Pulmonary artery endothelial cell (primary cell): ENCODE data around the gene CPNE4. TPM values are rescaled to one million over a fixed set of nuclear protein-coding genes. Genes with fewer than 3 reads are reported as not detected.

Experiments
- DNase-seq: peaks from one replicate; pipeline ENCODE4 v3.0.0-alpha.2; 2011; ENCODE audit warnings: low read depth, low spot score
- total RNA-seq: library from RNA; depleted of rRNA; stranded (reverse); fragments of >200 nt; gene quantifications from 2 replicates; pipeline ENCODE4 v1.2.3, GENCODE V29; 2014

The CPNE4 gene
- total RNA-seq, 1 donor from 2014 or later: not detected

DNA sequence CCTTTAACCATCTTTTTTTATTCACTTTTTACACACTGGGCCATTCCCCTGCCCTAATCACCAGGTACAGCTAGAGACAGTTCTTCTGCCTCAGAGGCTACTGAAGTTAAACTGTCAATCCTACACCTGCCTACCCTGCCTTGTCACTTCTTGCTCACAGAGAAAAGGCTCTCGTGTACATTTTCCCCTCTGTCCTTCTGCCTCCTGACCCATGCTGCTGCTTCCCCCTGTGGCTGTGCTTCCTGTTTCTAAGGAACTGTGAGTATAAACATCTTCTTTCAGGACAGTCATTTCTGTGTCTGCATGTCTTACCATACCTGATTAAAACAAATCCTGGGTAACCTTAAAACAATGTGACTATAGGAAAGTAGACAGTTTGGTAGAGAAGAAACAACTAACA, 295.6 kb downstream of the CPNE4 start:
- no peak for DNase-seq

- DNase-seq: no peak
Measured at GRCh38 chr3:131738095-131738494, 296.7 kb downstream of the CPNE4 start.

DNA sequence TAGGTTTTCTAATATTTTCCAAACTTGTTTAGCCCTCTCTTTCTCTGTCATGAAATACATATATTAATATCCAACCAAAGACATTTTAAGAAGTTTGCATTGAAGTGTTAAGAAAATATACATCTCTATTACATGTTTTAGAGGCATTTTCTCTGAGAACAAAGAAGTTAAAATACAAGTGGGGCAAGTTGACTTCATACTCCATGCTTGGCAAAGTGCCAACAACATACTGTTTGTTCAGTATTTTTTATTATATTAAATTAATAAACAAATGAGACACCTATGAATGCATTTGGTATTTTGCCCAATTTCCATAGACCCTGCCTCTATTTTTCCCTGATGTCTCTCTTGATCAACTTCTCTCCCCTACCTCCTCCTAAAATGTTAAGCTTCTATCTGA, 299.3 kb downstream of the CPNE4 start:
- DNase-seq: no peak

DNA sequence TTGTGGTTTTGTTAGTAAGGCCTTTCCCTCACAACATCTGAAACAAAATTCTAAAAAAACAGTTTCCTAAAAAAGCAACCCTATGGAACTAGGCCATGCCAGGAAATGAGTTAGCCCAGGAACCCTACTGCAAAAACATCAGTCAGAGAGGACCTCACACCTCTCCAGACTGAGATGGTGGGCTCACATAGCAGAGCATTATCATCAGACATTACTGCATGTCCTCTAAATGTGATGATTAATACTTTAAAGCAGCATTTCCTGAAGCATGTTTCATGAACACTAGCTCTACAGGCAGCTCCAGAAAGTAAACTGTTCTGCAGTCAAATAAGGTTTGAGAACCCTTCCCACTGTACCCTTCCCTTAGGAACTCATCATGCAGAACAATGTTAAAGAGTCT, 299.7 kb downstream of the CPNE4 start:
- no peak for DNase-seq

DNA sequence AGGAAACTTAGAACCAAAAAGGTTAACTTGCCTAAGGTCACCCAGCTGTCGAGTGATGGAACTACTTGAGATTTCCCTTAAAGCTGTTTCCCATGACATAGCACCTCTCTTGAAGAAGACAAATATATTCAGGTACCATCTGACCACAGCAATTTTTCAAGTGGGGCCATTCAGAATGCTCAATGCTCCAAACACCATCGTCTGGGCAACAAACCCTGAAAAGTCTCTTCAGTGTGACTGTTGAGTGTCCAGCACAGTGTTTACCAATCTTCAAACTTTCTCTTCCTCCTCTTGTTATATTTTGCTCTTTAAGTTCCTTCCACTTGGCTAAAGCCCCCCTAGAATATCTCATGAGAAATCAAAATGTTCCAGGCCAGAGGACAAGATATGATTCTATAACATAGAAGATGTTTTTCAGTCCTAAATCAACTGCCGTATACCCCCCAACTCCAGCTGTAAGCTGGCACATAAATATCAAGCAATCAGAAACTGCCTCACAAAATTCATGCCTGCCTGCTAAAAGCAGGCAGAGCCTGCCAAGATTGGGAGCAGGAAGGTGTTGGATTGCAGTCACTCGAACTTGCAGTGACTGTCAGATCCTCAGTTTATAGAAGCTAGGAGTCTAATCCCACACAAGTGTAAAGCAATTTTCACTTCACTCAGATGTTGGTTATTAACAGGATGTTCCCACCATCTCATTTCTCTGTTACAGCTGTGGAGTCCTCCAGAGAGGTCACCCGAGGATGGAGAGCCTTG, 301.6 kb downstream of the CPNE4 start:
- no peak for DNase-seq

GRCh38 chr3:131731709-131732108, 303.1 kb downstream of the CPNE4 start:
- DNase-seq: no peak

DNA sequence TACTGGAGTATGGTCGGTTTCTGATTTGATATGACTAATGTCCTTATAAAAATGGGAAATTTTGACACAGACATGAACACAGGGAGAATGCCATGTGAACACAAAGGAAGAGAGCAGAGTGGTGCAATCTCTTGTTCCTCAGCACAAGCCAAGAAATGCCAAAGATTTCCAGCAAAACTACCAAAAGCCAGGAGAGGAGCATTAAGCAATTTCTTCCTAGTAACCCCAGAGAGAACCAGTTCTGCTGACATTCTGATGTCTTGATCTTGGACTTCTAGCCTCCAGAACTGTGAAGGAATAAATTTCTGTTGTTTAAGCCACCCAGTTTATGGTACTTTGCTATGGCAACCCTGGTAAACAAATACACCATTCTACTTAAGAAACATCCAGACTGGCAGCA, 304.2 kb downstream of the CPNE4 start:
- no peak for DNase-seq

- no peak for DNase-seq
Measured at GRCh38 chr3:131729643-131730017, 305.2 kb downstream of the CPNE4 start.

DNA sequence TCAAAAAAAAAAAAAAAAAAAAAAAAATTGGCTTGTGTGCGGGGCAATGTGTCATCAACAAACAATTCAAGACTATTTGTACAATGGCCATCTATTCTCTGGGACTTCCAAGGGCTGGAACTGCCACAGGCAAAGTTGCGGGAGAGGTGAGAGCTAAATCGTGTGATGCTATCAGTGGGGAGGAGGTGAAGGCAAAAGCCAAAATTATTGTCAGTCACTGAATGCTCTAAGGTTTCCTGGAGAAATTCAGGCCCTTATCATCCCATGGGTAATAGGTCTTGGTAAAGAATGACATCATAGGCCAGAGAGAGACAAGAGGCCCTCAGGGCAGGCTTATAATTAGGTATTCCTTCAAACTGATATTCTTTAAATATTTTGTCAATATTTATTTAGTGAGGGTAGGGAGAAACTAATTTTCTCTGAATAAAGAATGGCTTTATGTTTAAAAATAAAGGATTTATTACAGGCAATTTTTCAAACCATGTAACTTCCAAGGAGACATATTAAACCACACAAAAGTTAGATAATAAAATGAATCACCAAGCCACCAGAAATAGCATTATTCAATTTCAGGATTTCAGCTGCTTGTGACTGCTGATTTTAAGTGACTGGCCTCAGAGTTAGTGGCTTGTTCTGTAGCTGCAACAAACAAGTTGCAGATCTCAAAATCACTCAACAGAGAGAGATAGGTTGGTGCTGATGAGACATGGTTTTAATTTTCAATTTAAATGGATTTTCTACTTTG, 305.7 kb downstream of the CPNE4 start:
- no peak for DNase-seq

- DNase-seq: no peak
Measured at GRCh38 chr3:131725414-131725813, 309.4 kb downstream of the CPNE4 start.

- DNase-seq: no peak
Measured at GRCh38 chr3:131723343-131723742, 311.5 kb downstream of the CPNE4 start.

DNA sequence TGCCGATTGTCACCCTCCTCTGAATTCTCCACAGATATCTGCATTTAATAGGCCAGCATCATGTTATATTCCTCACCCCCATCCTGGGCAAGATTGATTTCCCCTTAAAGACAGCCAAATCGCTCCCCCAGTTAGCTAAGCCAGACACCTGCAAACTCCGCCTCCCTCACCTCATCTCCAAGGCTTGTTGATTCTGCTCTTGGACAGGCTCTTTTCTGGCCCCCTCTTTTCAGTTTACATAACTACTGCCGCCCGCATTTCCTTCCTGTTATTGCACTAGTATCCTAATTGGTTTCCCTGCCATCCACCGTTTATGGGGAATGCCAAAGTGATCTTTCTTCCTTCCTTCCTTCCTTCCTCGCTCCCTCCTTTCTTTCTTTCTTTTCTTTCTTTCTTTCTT, 317.3 kb downstream of the CPNE4 start:
- no peak for DNase-seq

DNA sequence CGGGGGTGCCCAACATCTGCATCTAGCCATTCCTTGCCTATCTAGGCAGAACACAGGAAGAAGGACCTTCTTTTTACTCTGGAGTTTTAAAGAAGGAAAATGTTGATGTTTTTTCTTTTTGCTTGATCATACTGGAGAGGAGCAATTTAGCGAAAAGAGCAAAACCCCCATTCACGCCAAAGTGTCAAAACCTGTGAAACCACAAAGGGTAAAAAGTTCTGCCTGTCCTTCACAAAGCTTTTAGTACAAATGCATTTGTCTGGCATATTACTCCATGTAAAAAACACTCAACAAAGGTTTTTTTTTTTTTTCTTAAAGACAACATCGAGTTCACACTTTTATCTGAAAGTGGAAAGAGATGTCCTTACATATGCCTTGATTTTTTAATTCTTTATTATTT, 317.9 kb downstream of the CPNE4 start:
- DNase-seq: no peak

DNA sequence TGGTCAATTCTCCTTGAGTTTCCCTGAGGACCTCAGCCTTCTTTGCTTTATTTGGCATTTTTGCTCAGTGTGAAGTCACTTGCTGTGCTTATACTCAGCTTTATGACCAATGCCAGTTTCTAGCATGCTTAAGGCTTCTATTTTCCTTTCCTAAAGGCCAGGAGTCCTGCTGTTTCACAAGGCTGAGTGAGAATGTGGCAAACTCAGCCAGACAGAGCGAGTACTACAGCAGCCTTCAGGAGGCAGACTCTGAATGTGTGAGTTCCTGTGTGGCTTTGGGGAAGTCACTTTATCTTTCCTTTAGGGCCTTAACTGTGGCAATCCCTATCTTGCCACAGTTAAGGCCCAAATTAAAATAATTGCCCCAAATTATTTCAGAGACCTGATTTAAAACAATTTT, 318.8 kb downstream of the CPNE4 start:
- no peak for DNase-seq

- DNase-seq: no peak
Measured at GRCh38 chr3:131714585-131715220, 320.1 kb downstream of the CPNE4 start.

- no peak for DNase-seq
Measured at GRCh38 chr3:131713416-131714123, 321.2 kb downstream of the CPNE4 start.

- no peak for DNase-seq
Measured at GRCh38 chr3:131712662-131713061, 322.2 kb downstream of the CPNE4 start.

- no peak for DNase-seq
Measured at GRCh38 chr3:131711114-131711768, 323.6 kb downstream of the CPNE4 start.

GRCh38 chr3:131708241-131708640, 326.6 kb downstream of the CPNE4 start:
- DNase-seq: no peak

- no peak for DNase-seq
Measured at GRCh38 chr3:131705558-131706051, 329.2 kb downstream of the CPNE4 start.

- no peak for DNase-seq
Measured at GRCh38 chr3:131705099-131705498, 329.7 kb downstream of the CPNE4 start.
